H1 (cell line): ENCODE measurements around the gene MANBA. TPM values are rescaled to one million over a fixed set of nuclear protein-coding genes. Genes with fewer than 3 reads are reported as not detected.

Source experiments
- CTCF ChIA-PET: fragments of 300-600 bp; sonication (Branson Sonifier 250); formaldehyde crosslinking; loops from one replicate; lab custom pipeline; 2021; ENCODE audit not compliant: partially characterized antibody; lab: Charles Lee
- POLR2A ChIA-PET: fragments of 300-600 bp; sonication (Branson Sonifier 250); formaldehyde crosslinking; loops from one replicate; lab custom pipeline; 2021; ENCODE audit warnings: inconsistent platforms; ENCODE audit not compliant: partially characterized antibody; lab: Charles Lee
- DNase-seq, 2 experiments: peaks; one replicate each; pipeline versions ENCODE4 v3.0.0 to v3.0.0-alpha.2; 2010 to 2022; ENCODE audit warnings: low spot score in 2 of 2, low read depth in 1 of 2, mixed read lengths in 1 of 2
- FAIRE-seq: peaks from 2 replicates; lab custom pipeline; 2011; peaks lifted over from hg19 to GRCh38; lab: Jason Lieb, UNC
- H2AFZ ChIP-seq: 2 replicates; pipeline ENCODE4 v1.8.1; 2012; ENCODE audit warnings: low read length, inconsistent platforms
- H2AK5ac ChIP-seq: 2 replicates; pipeline ENCODE4 v1.6.1; 2013; ENCODE audit warnings: low read depth, low read length
- H2BK120ac ChIP-seq: replicated peaks from 2 replicates; pipeline ENCODE3; 2013; ENCODE audit warnings: low read depth, low read length, inconsistent platforms
- H2BK12ac ChIP-seq: 2 replicates; pipeline ENCODE4 v1.6.1; 2013; ENCODE audit warnings: low read depth, low read length
- H2BK15ac ChIP-seq: 2 replicates; pipeline ENCODE4 v1.6.1; 2013; ENCODE audit warnings: low read length
- H2BK20ac ChIP-seq: 2 replicates; pipeline ENCODE4 v1.6.1; 2013; ENCODE audit warnings: low read length
- H2BK5ac ChIP-seq: 2 replicates; pipeline ENCODE4 v1.6.1; 2013; ENCODE audit warnings: low read depth, low read length
- H3K14ac ChIP-seq: 2 replicates; pipeline ENCODE4 v1.6.1; 2013; ENCODE audit warnings: inconsistent platforms; ENCODE audit not compliant: insufficient read length
- H3K18ac ChIP-seq: 2 replicates; pipeline ENCODE4 v1.6.1; 2013; ENCODE audit warnings: low read length; ENCODE audit errors: extremely low read depth
- H3K23ac ChIP-seq: 2 replicates; pipeline ENCODE4 v1.6.1; 2013; ENCODE audit warnings: inconsistent platforms; ENCODE audit not compliant: insufficient read length
- H3K23me2 ChIP-seq: 2 replicates; pipeline ENCODE4 v1.6.1; 2013; ENCODE audit warnings: low read depth, low read length
- H3K27ac ChIP-seq: 2 replicates; pipeline ENCODE4 v1.6.1; 2011; ENCODE audit warnings: low read depth, low read length, inconsistent platforms
- H3K27me3 ChIP-seq, 4 experiments: replicated peaks in 1 of 4; 1 replicate in 1 of 4; 2 replicates in 3 of 4; pipeline versions ENCODE4 v1.6.1 to v1.8.1; 2011 to 2013; ENCODE audit warnings: low read length in 3 of 4, mild to moderate bottlenecking in 3 of 4, inconsistent platforms in 2 of 4, mixed read lengths in 2 of 4, moderate library complexity in 1 of 4; ENCODE audit not compliant: control insufficient read depth in 3 of 4, insufficient read depth in 3 of 4; ENCODE audit errors: extremely low read depth in 1 of 4
- H3K36me3 ChIP-seq, 4 experiments: 2 replicates each; pipeline versions ENCODE4 v1.6.1 to v1.8.1; 2011 to 2013; ENCODE audit warnings: mild to moderate bottlenecking in 4 of 4, low read length in 3 of 4, moderate library complexity in 2 of 4, control low read depth in 1 of 4, inconsistent platforms in 1 of 4; ENCODE audit not compliant: insufficient read depth in 4 of 4, control insufficient read depth in 2 of 4
- H3K4ac ChIP-seq: replicated peaks from 2 replicates; pipeline ENCODE3; 2013; ENCODE audit warnings: low read length, low read depth, mixed read lengths, inconsistent platforms; ENCODE audit not compliant: insufficient read length
- H3K4me1 ChIP-seq, 4 experiments: replicated peaks in 1 of 4; 1 replicate in 1 of 4; 2 replicates in 3 of 4; pipeline versions ENCODE4 v1.6.1 to v1.8.1; 2011 to 2013; ENCODE audit warnings: low read length in 3 of 4, inconsistent platforms in 2 of 4, mixed read lengths in 1 of 4; ENCODE audit not compliant: insufficient read depth in 4 of 4, control insufficient read depth in 3 of 4
- H3K4me2 ChIP-seq, 2 experiments: 2 replicates each; pipeline versions ENCODE4 v1.6.1 to v1.8.1; 2011 to 2013; ENCODE audit warnings: low read depth in 2 of 2, low read length in 2 of 2, control low read depth in 1 of 2, inconsistent platforms in 1 of 2, mild to moderate bottlenecking in 1 of 2; ENCODE audit not compliant: insufficient read depth in 1 of 2
- H3K4me3 ChIP-seq, 4 experiments: fragments of 200-600, 300-600 bp in 1 of 4; sonication (generic), shearing (Covaris generic), sonication (Bioruptor Twin) in 1 of 4; 2 replicates each; pipeline versions ENCODE4 v1.5.1 to v1.8.1; 2011 to 2016; ENCODE audit warnings: low read length in 4 of 4, low read depth in 3 of 4, control low read depth in 2 of 4, inconsistent platforms in 2 of 4, mild to moderate bottlenecking in 2 of 4, mixed read lengths in 1 of 4, moderate library complexity in 1 of 4; ENCODE audit not compliant: insufficient read depth in 2 of 4; ENCODE audit errors: extremely low read depth in 1 of 4
- H3K56ac ChIP-seq: replicated peaks from 2 replicates; pipeline ENCODE3; 2013; ENCODE audit warnings: low read depth, mild to moderate bottlenecking, mixed read lengths, low read length, inconsistent platforms; ENCODE audit not compliant: insufficient read length
- H3K79me1 ChIP-seq: 2 replicates; pipeline ENCODE4 v1.6.1; 2013; ENCODE audit warnings: low read depth, low read length, control low read depth
- H3K79me2 ChIP-seq, 2 experiments: 2 replicates each; pipeline versions ENCODE4 v1.6.1 to v1.8.1; 2012 to 2013; ENCODE audit warnings: low read length in 2 of 2, mild to moderate bottlenecking in 2 of 2, inconsistent platforms in 1 of 2; ENCODE audit not compliant: insufficient read depth in 2 of 2, control insufficient read depth in 1 of 2
- H3K9ac ChIP-seq, 4 experiments: replicated peaks in 1 of 4; 1 replicate in 1 of 4; 2 replicates in 3 of 4; pipeline versions ENCODE4 v1.6.1 to v1.8.1; 2011 to 2013; ENCODE audit warnings: low read depth in 3 of 4, low read length in 3 of 4, control low read depth in 2 of 4, mild to moderate bottlenecking in 2 of 4, moderate library complexity in 2 of 4, inconsistent platforms in 1 of 4; ENCODE audit errors: extremely low read depth in 1 of 4
- H3K9me3 ChIP-seq, 2 experiments: 2 replicates each; pipeline versions ENCODE4 v1.6.1 to v1.8.1; 2012 to 2013; ENCODE audit warnings: mild to moderate bottlenecking in 2 of 2, moderate library complexity in 2 of 2, control low read depth in 1 of 2, inconsistent platforms in 1 of 2, low read depth in 1 of 2, low read length in 1 of 2, mixed read lengths in 1 of 2; ENCODE audit not compliant: insufficient read depth in 2 of 2
- H4K20me1 ChIP-seq, 2 experiments: replicated peaks in 1 of 2; 2 replicates each; pipeline versions ENCODE3 to v1.8.1; 2011 to 2013; ENCODE audit warnings: inconsistent platforms in 2 of 2, low read length in 2 of 2, mild to moderate bottlenecking in 1 of 2; ENCODE audit not compliant: insufficient read depth in 2 of 2, control insufficient read depth in 1 of 2
- H4K5ac ChIP-seq: 2 replicates; pipeline ENCODE4 v1.6.1; 2013; ENCODE audit warnings: low read length, low read depth, mixed read lengths, inconsistent platforms; ENCODE audit not compliant: insufficient read length
- H4K8ac ChIP-seq: 2 replicates; pipeline ENCODE4 v1.8.0; 2013; ENCODE audit warnings: mild to moderate bottlenecking, moderate library complexity, low read length, inconsistent platforms; ENCODE audit not compliant: insufficient read depth; ENCODE audit errors: extremely low read depth
- H4K91ac ChIP-seq: replicated peaks from 2 replicates; pipeline ENCODE3; 2013; ENCODE audit warnings: low read length, mixed read lengths, inconsistent platforms; ENCODE audit not compliant: insufficient read length
- FOSL1 ChIP-seq: IDR thresholded peaks from 2 replicates; pipeline ENCODE4 v1.6.1; 2011; ENCODE audit warnings: mild to moderate bottlenecking, low read depth, low read length, moderate library complexity; ENCODE audit not compliant: insufficient read depth
- HDAC2 ChIP-seq, 2 experiments: fragments of 300-600 bp in 1 of 2; sonication (generic) in 1 of 2; IDR thresholded peaks; 2 replicates each; pipeline ENCODE4 v1.6.1; 2011 to 2012; ENCODE audit warnings: low read depth in 2 of 2, low read length in 2 of 2, mild to moderate bottlenecking in 2 of 2, moderate library complexity in 2 of 2, borderline replicate concordance in 1 of 2, inconsistent platforms in 1 of 2
- PHF8 ChIP-seq: fragments of 200-600 bp; sonication (generic); conservative IDR thresholded peaks from 2 replicates; pipeline ENCODE4 v1.7.1; 2012; ENCODE audit warnings: low read depth, mild to moderate bottlenecking, inconsistent platforms, low read length, moderate library complexity
- SIX5 ChIP-seq: IDR thresholded peaks from 2 replicates; pipeline ENCODE4 v1.6.1; 2011; ENCODE audit warnings: mild to moderate bottlenecking, low read depth, low read length
- TAF7 ChIP-seq: optimal IDR thresholded peaks from 2 replicates; pipeline ENCODE3; 2011; ENCODE audit warnings: low read depth, mild to moderate bottlenecking, inconsistent platforms, low read length, moderate library complexity, borderline replicate concordance
- WGBS, 2 experiments: shearing (Covaris generic) in 1 of 2; methylation state at CpG; one replicate each; pipeline versions ENCODE4 v1.1.6 to v1.1.7; 2013 to 2015; ENCODE audit warnings: low lambda C conversion rate in 2 of 2, mixed read lengths in 2 of 2, inconsistent platforms in 1 of 2, low coverage in 1 of 2, missing lambda C conversion rate in 1 of 2; ENCODE audit not compliant: insufficient replicate concordance in 2 of 2, insufficient coverage in 1 of 2, insufficient read length in 1 of 2; ENCODE audit errors: extremely low coverage in 1 of 2, missing lambda C conversion rate in 1 of 2; 5-methylcytosine and 5-hydroxymethylcytosine counted together
- polyA plus RNA-seq, 7 experiments: library from polyadenylated mRNA; depleted of rRNA in 3 of 7; stranded (reverse) in 5 of 7; unstranded in 2 of 7; fragments of >200 nt in 5 of 7; fragments of 200-250 nt in 2 of 7; gene quantifications; 1 replicate in 5 of 7; 2 replicates in 1 of 7; 4 replicates in 1 of 7; pipeline versions ENCODE4 v1.2.1 to v1.2.3, GENCODE V29; 2011 to 2013; ENCODE audit warnings: missing spikeins in 2 of 7, mixed read lengths in 2 of 7
- total RNA-seq: library from RNA; stranded (reverse); fragmentation: NEBNext Ultra II Directional; extraction: Animal tissue kit (Norgen Biotek cat#: 25700); gene quantifications from 2 replicates; pipeline ENCODE4 v1.2.1, GENCODE V29; 2021

MANBA gene
- total and polyA plus RNA-seq, 2 of the 8 experiments (the other 6 are each of a cell fraction or from before 2014, with no cell fraction given) = 22.9 to 27.8 TPM

DNA sequence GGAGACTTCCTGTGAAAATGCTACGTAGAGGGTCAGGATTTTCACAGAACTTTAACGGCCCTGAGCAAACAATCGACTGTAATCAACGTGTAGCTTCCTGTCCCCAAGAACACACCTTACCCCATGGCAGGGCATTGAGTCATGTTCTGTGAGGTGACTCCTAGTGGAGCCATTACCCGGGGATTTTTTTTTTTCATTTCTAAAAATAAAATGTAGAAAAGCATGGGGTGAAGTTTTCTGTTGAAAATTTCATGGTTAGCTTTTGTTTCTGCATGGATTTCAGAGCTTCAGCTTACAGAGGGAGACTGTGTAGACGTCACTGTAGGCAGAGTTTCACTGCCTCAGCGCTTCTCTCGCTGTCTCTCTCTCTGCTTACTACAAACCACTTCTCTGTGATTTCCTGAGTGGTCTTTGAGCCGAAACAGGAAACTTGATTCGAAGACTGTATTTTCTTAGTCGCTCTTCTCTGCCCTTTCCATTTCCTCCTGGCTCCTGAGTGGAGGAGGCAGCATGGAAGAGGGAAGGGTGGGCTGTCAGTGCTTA lies 147.9 kb downstream of the MANBA start:
- DNase-seq = no peak
- H3K56ac ChIP-seq = no peak overlapping the region
- H3K4me3 ChIP-seq = no peak overlapping the region
- no peak overlapping the region for H3K27ac ChIP-seq
- H3K36me3 ChIP-seq = no peaks in the 10 kb centered on the region
- H3K4me1 ChIP-seq = peaks cover 5 to 9% (median 6%) of the 10 kb centered on the region in 4 experiments
- no peak overlapping the region for H3K18ac ChIP-seq
- no peak overlapping the region for H2BK15ac ChIP-seq
- H4K20me1 ChIP-seq = no peaks in the 10 kb centered on the region
- no peaks in the 10 kb centered on the region for H3K79me2 ChIP-seq
- no peaks in the 10 kb centered on the region for H3K9me3 ChIP-seq
- FAIRE-seq = no peak
- H4K91ac ChIP-seq = no peak overlapping the region
- no peak overlapping the region for H2AFZ ChIP-seq
- H3K79me1 ChIP-seq = no peaks in the 10 kb centered on the region
- no peak overlapping the region for H3K9ac ChIP-seq
- H2BK5ac ChIP-seq = peak overlapping the region; percentile 40; the same call in 1 of the 2 replicates
- no peak overlapping the region for H3K4ac ChIP-seq
- H3K23ac ChIP-seq = no peak overlapping the region
- 90% methylated on average over 11 of the region's 11 CpGs; no CpG with 5 or more reads in 1 of the 2 experiments for WGBS, 2 experiments
- no peak overlapping the region for H2BK120ac ChIP-seq
- H3K27me3 ChIP-seq = no peaks in the 10 kb centered on the region
- H2BK12ac ChIP-seq = no peak overlapping the region
- no peak overlapping the region for H4K5ac ChIP-seq
- no peak overlapping the region for H3K14ac ChIP-seq
- ChIA-PET CTCF (interaction anchor here (1.6 to 2.8 kb wide), 2 partner anchors 13 to 20 kb away, joined by 4 to 8 read pairs; no protein-coding TSS in a partner anchor), POLR2A (no interaction called here)
- no peak overlapping the region for H2AK5ac ChIP-seq
- no peak overlapping the region for H2BK20ac ChIP-seq
- no peak overlapping the region for H4K8ac ChIP-seq
- H3K4me2 ChIP-seq = no peak overlapping the region
- no peaks in the 10 kb centered on the region for H3K23me2 ChIP-seq
- TF ChIP-seq HDAC2 (IDR thresholded peaks at IDR 0.05; ENCODE audit: borderline replicate concordance in 1 of 2, low read depth in 2 of 2, low read length in 2 of 2) (no peak), SIX5 (no peak), FOSL1 (no peak), PHF8 (no peak), TAF7 (no peak)
